H1 (cell line): ENCODE measurements around the gene SELENOS.

ENCODE experiments used
- ASH2L ChIP-seq: fragments of 200-600, 300-600 bp; sonication (generic); IDR thresholded peaks from one replicate; pipeline ENCODE4 v1.7.1; 2017; ENCODE audit warnings: low read length
- TAF1 ChIP-seq: IDR thresholded peaks from 2 replicates; pipeline ENCODE4 v1.6.1; 2011; ENCODE audit warnings: mild to moderate bottlenecking, low read depth, low read length
- USF2 ChIP-seq: IDR thresholded peaks from 2 replicates; pipeline ENCODE4 v1.6.1; 2011; ENCODE audit warnings: low read length, improper control_type of control experiment
- YY1 ChIP-seq: IDR thresholded peaks from 2 replicates; pipeline ENCODE4 v1.6.1; 2011; ENCODE audit warnings: low read depth, mild to moderate bottlenecking, low read length
- ZNF274 ChIP-seq: IDR thresholded peaks from 2 replicates; pipeline ENCODE4 v1.7.0; 2012; ENCODE audit warnings: low read length, borderline replicate concordance; ENCODE audit errors: extremely low read depth
- TF ChIP-seq, protein P1 (sequence below), 3 experiments: IDR thresholded peaks; 1 replicate in 2 of 3; 2 replicates in 1 of 3; pipeline versions ENCODE4 v1.5.1 to v1.6.1; 2011; ENCODE audit warnings: low read length in 3 of 3, mild to moderate bottlenecking in 3 of 3, inconsistent platforms in 2 of 3, low read depth in 1 of 3, moderate library complexity in 1 of 3; ENCODE audit not compliant: insufficient read depth in 1 of 3; ENCODE audit errors: control extremely low read depth in 1 of 3

GRCh38 chr15:101308604-101309435 lies 31.5 kb upstream of the SELENOS start:
- TF ChIP-seq USF2 (no peak), ZNF274 (no peak), TAF1 (no peak), ASH2L (no peak), YY1 (no peak)
- TF ChIP-seq, protein P1, sequence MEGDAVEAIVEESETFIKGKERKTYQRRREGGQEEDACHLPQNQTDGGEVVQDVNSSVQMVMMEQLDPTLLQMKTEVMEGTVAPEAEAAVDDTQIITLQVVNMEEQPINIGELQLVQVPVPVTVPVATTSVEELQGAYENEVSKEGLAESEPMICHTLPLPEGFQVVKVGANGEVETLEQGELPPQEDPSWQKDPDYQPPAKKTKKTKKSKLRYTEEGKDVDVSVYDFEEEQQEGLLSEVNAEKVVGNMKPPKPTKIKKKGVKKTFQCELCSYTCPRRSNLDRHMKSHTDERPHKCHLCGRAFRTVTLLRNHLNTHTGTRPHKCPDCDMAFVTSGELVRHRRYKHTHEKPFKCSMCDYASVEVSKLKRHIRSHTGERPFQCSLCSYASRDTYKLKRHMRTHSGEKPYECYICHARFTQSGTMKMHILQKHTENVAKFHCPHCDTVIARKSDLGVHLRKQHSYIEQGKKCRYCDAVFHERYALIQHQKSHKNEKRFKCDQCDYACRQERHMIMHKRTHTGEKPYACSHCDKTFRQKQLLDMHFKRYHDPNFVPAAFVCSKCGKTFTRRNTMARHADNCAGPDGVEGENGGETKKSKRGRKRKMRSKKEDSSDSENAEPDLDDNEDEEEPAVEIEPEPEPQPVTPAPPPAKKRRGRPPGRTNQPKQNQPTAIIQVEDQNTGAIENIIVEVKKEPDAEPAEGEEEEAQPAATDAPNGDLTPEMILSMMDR (IDR thresholded peaks at IDR 0.05; ENCODE audit: control extremely low read depth in 1 of 3, insufficient read depth in 1 of 3, low read depth in 1 of 3, low read length in 3 of 3) = no peak
